Measurements from ENCODE around the gene SH3PXD2A. TPM values are rescaled to one million over a fixed set of nuclear protein-coding genes. Genes with fewer than 3 reads are reported as not detected.

SH3PXD2A gene
- total and polyA plus RNA-seq, 2 of the 4 experiments (the other 2 are of a cell fraction) = 6.3 to 23.0 TPM

DNA sequence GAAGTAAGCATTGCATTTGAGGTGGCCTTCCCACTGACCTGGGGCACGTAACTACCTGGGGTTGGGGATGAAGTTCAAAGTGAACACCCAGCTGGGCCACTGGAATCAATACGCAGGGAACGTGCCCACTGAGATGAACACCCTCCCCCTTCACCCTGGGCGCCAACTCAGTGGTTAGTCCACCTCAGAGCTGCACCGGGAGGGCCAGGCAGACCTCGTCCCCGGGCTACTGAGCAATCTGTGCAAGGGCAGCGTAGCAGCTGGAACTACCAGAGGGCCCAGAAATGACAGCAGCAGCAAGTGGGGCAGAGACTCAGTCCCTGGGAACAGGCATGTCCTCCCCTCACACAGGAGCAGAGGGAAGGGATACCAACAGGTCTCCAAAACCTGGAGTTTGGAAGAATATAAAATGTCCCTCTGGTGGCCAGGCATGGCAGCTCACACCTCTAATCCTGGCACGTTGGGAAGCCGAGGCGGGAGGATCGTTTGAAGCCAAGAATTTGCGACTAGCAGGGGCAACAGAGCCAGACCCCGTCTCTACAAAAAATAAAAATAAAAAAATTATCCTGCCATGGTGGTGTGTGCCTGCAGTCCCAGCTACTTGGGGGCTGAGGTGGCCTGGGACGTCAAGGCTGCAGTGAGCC lies 143.9 kb downstream of the SH3PXD2A start:
- H3K79me1 ChIP-seq (ENCODE audit: low read depth in 1 of 2, low read length in 2 of 2) = peaks cover 0 to 12% of the 10 kb centered on the region in 2 experiments; a peak in 1 of 4 replicates
- no peak overlapping the region for H2AK9ac ChIP-seq (replicated peaks; ENCODE audit: low read depth, low read length, poor library complexity)
- H3K56ac ChIP-seq (ENCODE audit: extremely low read depth, insufficient read depth, low read length) = no peak overlapping the region
- H3K9me1 ChIP-seq (ENCODE audit: insufficient read depth, low read length) = peaks cover 12% of the 10 kb centered on the region
- H3K4me3 ChIP-seq (ENCODE audit: insufficient read depth, low read depth, low read length) = no peak overlapping the region
- H3K4ac ChIP-seq (ENCODE audit: low read depth, low read length) = no peak overlapping the region
- ChIA-PET POLR2A (ENCODE audit: unreplicated experiment) (no interaction called here), CTCF (interaction anchor here (1.1 to 1.4 kb wide), 2 partner anchors 41 to 48 kb away, joined by 3 read pairs; no protein-coding TSS in a partner anchor)
- H3K9me3 ChIP-seq (ENCODE audit: control insufficient read depth, insufficient read depth, low read length) = no peaks in the 10 kb centered on the region
- 80% methylated on average over 2 of the region's 15 CpGs; no CpG with 5 or more reads in 1 of the 2 experiments for WGBS, 2 experiments (ENCODE audit: extremely low coverage in 2 of 2, insufficient read length in 1 of 2)
- dilution Hi-C loops (cut with HindIII; ENCODE audit: low sequenced_read_pairs, unreplicated experiment) (loop anchor here (25.0 kb wide), 1 partner anchor 151 kb away; the partner anchor contains the start of gene SH3PXD2A), in situ Hi-C loops (cut with MboI; ENCODE audit: low sequenced_read_pairs) (loop anchor here (5.0 to 25.0 kb wide), 3 partner anchors 171 to 501 kb away; no protein-coding TSS in a partner anchor), intact Hi-C loops (cut with micrococcal nuclease) (no loop called here)
- H4K20me1 ChIP-seq (ENCODE audit: insufficient read depth, low read length) = peaks cover 4% of the 10 kb centered on the region; the same call in 1 of the 2 replicates
- no peaks in the 10 kb centered on the region for H3K27me3 ChIP-seq (ENCODE audit: control insufficient read depth, insufficient read depth, low read length)
- no peak overlapping the region for H3K18ac ChIP-seq (ENCODE audit: low read depth, low read length)
- H3K36me3 ChIP-seq (ENCODE audit: control insufficient read depth, insufficient read depth, low read length) = no peaks in the 10 kb centered on the region
- no peak overlapping the region for H4K8ac ChIP-seq (ENCODE audit: low read depth in 2 of 2, low read length in 2 of 2)
- H2BK20ac ChIP-seq (ENCODE audit: low read depth, low read length) = no peak overlapping the region
- no peak overlapping the region for H4K5ac ChIP-seq (ENCODE audit: low read depth, low read length)
- no peak overlapping the region for H3K23ac ChIP-seq (ENCODE audit: low read depth, low read length)
- H2AK5ac ChIP-seq (ENCODE audit: low read depth, low read length) = no peak overlapping the region
- no peak overlapping the region for H4K91ac ChIP-seq (ENCODE audit: insufficient read depth, low read depth, low read length)
- no peak overlapping the region for H3K9ac ChIP-seq (ENCODE audit: low read depth, low read length)
- BruUV-seq (replicated peaks) = no TSS peak
- H2BK5ac ChIP-seq (ENCODE audit: low read depth, low read length, poor library complexity, severe bottlenecking) = no peak overlapping the region
- no peak overlapping the region for H3K14ac ChIP-seq (replicated peaks; ENCODE audit: low read depth, low read length)
- DNase-seq (no peak), ATAC-seq (ENCODE audit: low read depth) (no peak)
- H2BK15ac ChIP-seq (ENCODE audit: low read depth, low read length) = no peak overlapping the region
- H3K4me1 ChIP-seq (ENCODE audit: control insufficient read depth, insufficient read depth, low read length) = peaks cover 17% of the 10 kb centered on the region
- H2BK120ac ChIP-seq (ENCODE audit: low read depth, low read length) = no peak overlapping the region
- no peak overlapping the region for H2AFZ ChIP-seq (replicated peaks; ENCODE audit: low read length, poor library complexity)
- no peak overlapping the region for H3K4me2 ChIP-seq (ENCODE audit: low read depth, low read length)
- H3K27ac ChIP-seq (ENCODE audit: insufficient read depth, low read length) = no peak overlapping the region
- TF ChIP-seq FOS (IDR thresholded peaks at IDR 0.05; ENCODE audit: low read depth, low read length) (no peak), RCOR1 (IDR thresholded peaks at IDR 0.05; ENCODE audit: insufficient replicate concordance, low read length) (no peak), ELK1 (IDR thresholded peaks at IDR 0.05; ENCODE audit: borderline replicate concordance, low read depth, low read length) (no peak), CHD1 (IDR thresholded peaks at IDR 0.05; ENCODE audit: low read depth, low read length) (no peak), RFX5 (IDR thresholded peaks at IDR 0.05; ENCODE audit: low read depth, low read length) (no peak), BHLHE40 (IDR thresholded peaks at IDR 0.05; ENCODE audit: low read depth, low read length) (no peak), RAD21 (IDR thresholded peaks at IDR 0.05; ENCODE audit: low read length) (no peak), MAFK (IDR thresholded peaks at IDR 0.05; ENCODE audit: low read depth, low read length) (no peak), MXI1 (IDR thresholded peaks at IDR 0.05; ENCODE audit: borderline replicate concordance, low read depth, low read length) (no peak), POLR2A (IDR thresholded peaks at IDR 0.05; ENCODE audit: low read depth, low read length) (no peak), USF2 (IDR thresholded peaks at IDR 0.05; ENCODE audit: low read depth, low read length) (no peak), SMC3 (IDR thresholded peaks at IDR 0.05; ENCODE audit: low read depth, low read length) (no peak), CEBPB (IDR thresholded peaks at IDR 0.05; ENCODE audit: low read depth, low read length) (no peak), MAZ (IDR thresholded peaks at IDR 0.05; ENCODE audit: borderline replicate concordance, low read depth, low read length) (no peak)
- TF ChIP-seq, protein P1, sequence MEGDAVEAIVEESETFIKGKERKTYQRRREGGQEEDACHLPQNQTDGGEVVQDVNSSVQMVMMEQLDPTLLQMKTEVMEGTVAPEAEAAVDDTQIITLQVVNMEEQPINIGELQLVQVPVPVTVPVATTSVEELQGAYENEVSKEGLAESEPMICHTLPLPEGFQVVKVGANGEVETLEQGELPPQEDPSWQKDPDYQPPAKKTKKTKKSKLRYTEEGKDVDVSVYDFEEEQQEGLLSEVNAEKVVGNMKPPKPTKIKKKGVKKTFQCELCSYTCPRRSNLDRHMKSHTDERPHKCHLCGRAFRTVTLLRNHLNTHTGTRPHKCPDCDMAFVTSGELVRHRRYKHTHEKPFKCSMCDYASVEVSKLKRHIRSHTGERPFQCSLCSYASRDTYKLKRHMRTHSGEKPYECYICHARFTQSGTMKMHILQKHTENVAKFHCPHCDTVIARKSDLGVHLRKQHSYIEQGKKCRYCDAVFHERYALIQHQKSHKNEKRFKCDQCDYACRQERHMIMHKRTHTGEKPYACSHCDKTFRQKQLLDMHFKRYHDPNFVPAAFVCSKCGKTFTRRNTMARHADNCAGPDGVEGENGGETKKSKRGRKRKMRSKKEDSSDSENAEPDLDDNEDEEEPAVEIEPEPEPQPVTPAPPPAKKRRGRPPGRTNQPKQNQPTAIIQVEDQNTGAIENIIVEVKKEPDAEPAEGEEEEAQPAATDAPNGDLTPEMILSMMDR (conservative IDR thresholded peaks at IDR 0.05; ENCODE audit: low read depth, low read length) = no peak; the same call in 1 of the 2 replicates
